CD4-positive, CD25-positive, alpha-beta regulatory T cell (primary cell): ENCODE measurements around the gene FEM1C. TPM values are rescaled to one million over a fixed set of nuclear protein-coding genes. Genes with fewer than 3 reads are reported as not detected.

ENCODE experiments used
- ATAC-seq, 2 donors: fragments of 150-1000 bp; cut with Tn5 transposase; one replicate each; pipeline ENCODE4 v1.10.0; 2021; ENCODE audit warnings: low read depth in 2 of 2, moderate number of reproducible peaks in 2 of 2, moderate library complexity in 1 of 2
- DNase-seq, 3 donors: peaks; one replicate each; pipeline versions ENCODE4 v3.0.0 to v3.0.0-alpha.2; 2012 to 2022; ENCODE audit warnings: mixed read lengths in 1 of 3
- H3K27ac ChIP-seq: one replicate; pipeline ENCODE4 v1.7.0; 2013; ENCODE audit warnings: mild to moderate bottlenecking, low read length; ENCODE audit not compliant: insufficient read depth, poor library complexity, severe bottlenecking
- H3K27me3 ChIP-seq: one replicate; pipeline ENCODE4 v1.7.0; 2013; ENCODE audit warnings: low read length; ENCODE audit not compliant: control insufficient read depth, insufficient read depth
- H3K36me3 ChIP-seq: one replicate; pipeline ENCODE4 v1.7.0; 2013; ENCODE audit warnings: mild to moderate bottlenecking, low read length, moderate library complexity; ENCODE audit not compliant: control insufficient read depth, insufficient read depth
- H3K4me1 ChIP-seq: 2 replicates; pipeline ENCODE4 v1.7.0; 2013; ENCODE audit warnings: mild to moderate bottlenecking, low read length; ENCODE audit not compliant: insufficient read depth, control insufficient read depth, poor library complexity, severe bottlenecking
- H3K4me3 ChIP-seq: one replicate; pipeline ENCODE4 v1.7.0; 2013; ENCODE audit warnings: low read depth, mild to moderate bottlenecking, low read length, moderate library complexity
- H3K9me3 ChIP-seq, 2 experiments: 1 replicate in 1 of 2; 2 replicates in 1 of 2; pipeline ENCODE4 v1.7.0; 2013; ENCODE audit warnings: low read length in 2 of 2, mild to moderate bottlenecking in 1 of 2, moderate library complexity in 1 of 2; ENCODE audit not compliant: control insufficient read depth in 2 of 2
- H3K27ac Mint-ChIP-seq, 3 donors: one replicate each; pipeline ENCODE4 v1.8.0; 2020 to 2022; ENCODE audit warnings: mild to moderate bottlenecking in 3 of 3, mixed read lengths in 3 of 3, moderate library complexity in 2 of 3
- H3K27me3 Mint-ChIP-seq: one replicate; pipeline ENCODE4 v1.8.0; 2022; ENCODE audit warnings: mild to moderate bottlenecking, mixed read lengths
- H3K36me3 Mint-ChIP-seq: one replicate; pipeline ENCODE4 v1.8.0; 2020; ENCODE audit warnings: mixed read lengths
- H3K4me1 Mint-ChIP-seq, 4 donors: one replicate each; pipeline ENCODE4 v1.8.0; 2020 to 2022; ENCODE audit warnings: mixed read lengths in 4 of 4, mild to moderate bottlenecking in 1 of 4
- H3K4me3 Mint-ChIP-seq, 4 donors: one replicate each; pipeline ENCODE4 v1.8.0; 2020 to 2022; ENCODE audit warnings: mild to moderate bottlenecking in 4 of 4, mixed read lengths in 4 of 4, moderate library complexity in 3 of 4
- H3K9me3 Mint-ChIP-seq, 7 donors: one replicate each; pipeline ENCODE4 v1.8.0; 2020 to 2022; ENCODE audit warnings: mixed read lengths in 7 of 7, mild to moderate bottlenecking in 3 of 7, moderate library complexity in 2 of 7
- polyA plus RNA-seq, 4 donors: library from polyadenylated mRNA; unstranded; fragments of 300-500 nt; fragmentation: Illumina TruSeq; gene quantifications; one replicate each; pipeline ENCODE4 v1.2.3, GENCODE V29; 2021
- total RNA-seq: library from RNA; stranded (reverse); gene quantifications from one replicate; pipeline ENCODE4 v1.2.3, GENCODE V29; 2022

Gene FEM1C
- total and polyA plus RNA-seq, 5 donors from 2014 or later: 0.65 to 40.1 (median 3.5) TPM

GRCh38 chr5:115543365-115544042 lies 1.1 kb downstream of the FEM1C start:
- peaks cover 4% of the 10 kb centered on the region for H3K27me3 Mint-ChIP-seq
- H3K27ac Mint-ChIP-seq: peak overlapping the region; percentile 94 to 99 (median 96)
- H3K9me3 ChIP-seq: peaks cover 0 to 5% of the 10 kb centered on the region in 2 experiments
- no peaks in the 10 kb centered on the region for H3K27me3 ChIP-seq
- peaks cover 36 to 59% (median 49%) of the 10 kb centered on the region in 4 donors for H3K4me1 Mint-ChIP-seq
- H3K4me3 Mint-ChIP-seq: peak overlapping the region; percentile 95 to 99 (median 99)
- peak; percentile 13 to 16 for ATAC-seq
- peaks cover 51% of the 10 kb centered on the region for H3K4me1 ChIP-seq
- H3K36me3 Mint-ChIP-seq: peaks cover 31% of the 10 kb centered on the region
- H3K4me3 ChIP-seq: peak overlapping the region; percentile 90
- H3K27ac ChIP-seq: peak overlapping the region; percentile 96
- DNase-seq: peak in 2 of 3 donors; percentile 16 to 76
- H3K36me3 ChIP-seq: peaks cover 11% of the 10 kb centered on the region
- H3K9me3 Mint-ChIP-seq: peaks cover 0 to 3% (median 0%) of the 10 kb centered on the region in 7 donors

- peak in 1 of 3 donors; percentile 7 for DNase-seq
- Mint-ChIP-seq H3K27me3 (peaks cover 4% of the 10 kb centered on the region), H3K36me3 (peaks cover 36% of the 10 kb centered on the region), H3K27ac (peak overlapping the region; percentile 60 to 99 (median 94)), H3K4me1 (peaks cover 41 to 66% (median 53%) of the 10 kb centered on the region in 4 donors), H3K4me3 (peak overlapping the region; percentile 95 to 99 (median 99)), H3K9me3 (peaks cover 0 to 3% (median 0%) of the 10 kb centered on the region in 7 donors)
- peaks cover 15% of the 10 kb centered on the region for H3K36me3 ChIP-seq
- peaks cover 0 to 5% of the 10 kb centered on the region in 2 experiments for H3K9me3 ChIP-seq
- peaks cover 53% of the 10 kb centered on the region for H3K4me1 ChIP-seq
- ATAC-seq: no peak
- peak overlapping the region; percentile 96 for H3K27ac ChIP-seq
- peak overlapping the region; percentile 90 for H3K4me3 ChIP-seq
- no peaks in the 10 kb centered on the region for H3K27me3 ChIP-seq
Measured at GRCh38 chr5:115542651-115543364, 1.8 kb downstream of the FEM1C start.

GRCh38 chr5:115542086-115542485 lies 2.5 kb downstream of the FEM1C start:
- peaks cover 39% of the 10 kb centered on the region for H3K36me3 Mint-ChIP-seq
- H3K9me3 ChIP-seq: peaks cover 0 to 5% of the 10 kb centered on the region in 2 experiments
- peaks cover 4% of the 10 kb centered on the region for H3K27me3 Mint-ChIP-seq
- ATAC-seq (no peak), DNase-seq (no peak)
- H3K4me3 Mint-ChIP-seq: peak overlapping the region; percentile 95 to 99 (median 99)
- no peaks in the 10 kb centered on the region for H3K27me3 ChIP-seq
- H3K36me3 ChIP-seq: peaks cover 18% of the 10 kb centered on the region
- peaks cover 45 to 73% (median 58%) of the 10 kb centered on the region in 4 donors for H3K4me1 Mint-ChIP-seq
- peak overlapping the region; percentile 60 to 99 (median 94) for H3K27ac Mint-ChIP-seq
- H3K9me3 Mint-ChIP-seq: peaks cover 0 to 3% (median 0%) of the 10 kb centered on the region in 7 donors
- no peak overlapping the region for H3K27ac ChIP-seq
- peaks cover 53% of the 10 kb centered on the region for H3K4me1 ChIP-seq
- peak overlapping the region; percentile 90 for H3K4me3 ChIP-seq

GRCh38 chr5:115541611-115542010 lies 3.0 kb downstream of the FEM1C start:
- Mint-ChIP-seq H3K9me3 (peaks cover 0 to 3% (median 0%) of the 10 kb centered on the region in 7 donors), H3K4me1 (peaks cover 50 to 77% (median 63%) of the 10 kb centered on the region in 4 donors), H3K27ac (no peak overlapping the region), H3K36me3 (peaks cover 44% of the 10 kb centered on the region), H3K4me3 (peak overlapping the region; percentile 95 to 99 (median 99)), H3K27me3 (peaks cover 4% of the 10 kb centered on the region)
- no peak for ATAC-seq
- Histone ChIP-seq H3K4me3 (peak overlapping the region; percentile 90), H3K9me3 (peaks cover 0 to 5% of the 10 kb centered on the region in 2 experiments), H3K27me3 (no peaks in the 10 kb centered on the region), H3K36me3 (peaks cover 22% of the 10 kb centered on the region), H3K4me1 (peaks cover 58% of the 10 kb centered on the region), H3K27ac (no peak overlapping the region)
- DNase-seq: no peak

GRCh38 chr5:115535479-115536035 lies 9.0 kb downstream of the FEM1C start:
- Histone ChIP-seq H3K27me3 (no peaks in the 10 kb centered on the region), H3K36me3 (peaks cover 46% of the 10 kb centered on the region), H3K4me1 (peaks cover 50% of the 10 kb centered on the region), H3K9me3 (no peaks in the 10 kb centered on the region), H3K27ac (no peak overlapping the region), H3K4me3 (peak overlapping the region; percentile 9)
- Mint-ChIP-seq H3K4me1 (peaks cover 72 to 92% (median 84%) of the 10 kb centered on the region in 4 donors), H3K27me3 (no peaks in the 10 kb centered on the region), H3K27ac (peak overlapping the region in 1 of 3 donors; percentile 62), H3K4me3 (peak overlapping the region; percentile 22 to 72 (median 42)), H3K9me3 (peaks cover 0 to 1% (median 0%) of the 10 kb centered on the region in 7 donors), H3K36me3 (peaks cover 57% of the 10 kb centered on the region)
- no peak for ATAC-seq
- DNase-seq: no peak

- Mint-ChIP-seq H3K27me3 (no peaks in the 10 kb centered on the region), H3K4me3 (peak overlapping the region in 2 of 4 donors; percentile 5 to 27), H3K36me3 (peaks cover 46% of the 10 kb centered on the region), H3K9me3 (no peaks in the 10 kb centered on the region), H3K4me1 (peaks cover 67 to 87% (median 81%) of the 10 kb centered on the region in 4 donors), H3K27ac (no peak overlapping the region)
- Histone ChIP-seq H3K36me3 (peaks cover 31% of the 10 kb centered on the region), H3K4me3 (peak overlapping the region; percentile 14), H3K9me3 (no peaks in the 10 kb centered on the region), H3K4me1 (peaks cover 29% of the 10 kb centered on the region), H3K27ac (no peak overlapping the region), H3K27me3 (no peaks in the 10 kb centered on the region)
- DNase-seq (no peak), ATAC-seq (no peak)
Measured at GRCh38 chr5:115532517-115532916, 12.1 kb downstream of the FEM1C start.

GRCh38 chr5:115531787-115532367 lies 12.7 kb downstream of the FEM1C start:
- Mint-ChIP-seq H3K27ac (peak overlapping the region in 1 of 3 donors; percentile 1), H3K27me3 (no peaks in the 10 kb centered on the region), H3K4me1 (peaks cover 61 to 87% (median 78%) of the 10 kb centered on the region in 4 donors), H3K36me3 (peaks cover 41% of the 10 kb centered on the region), H3K9me3 (no peaks in the 10 kb centered on the region), H3K4me3 (peak overlapping the region in 1 of 4 donors; percentile 56)
- no peak overlapping the region for H3K27ac ChIP-seq
- DNase-seq (no peak), ATAC-seq (no peak)
- peaks cover 26% of the 10 kb centered on the region for H3K36me3 ChIP-seq
- peaks cover 29% of the 10 kb centered on the region for H3K4me1 ChIP-seq
- H3K4me3 ChIP-seq: peak overlapping the region; percentile 14
- H3K9me3 ChIP-seq: no peaks in the 10 kb centered on the region
- no peaks in the 10 kb centered on the region for H3K27me3 ChIP-seq
